Loucy (cell line): ENCODE measurements around the gene GNRH2.

Experiments
- CTCF ChIP-seq: fragments of 200-600 bp; sonication (generic); conservative IDR thresholded peaks from 2 replicates; pipeline ENCODE4 v1.5.1; 2014; ENCODE audit warnings: mild to moderate bottlenecking, antibody characterized with exemption, low read length
- EZH2phosphoT487 ChIP-seq: fragments of 200-600 bp; IDR thresholded peaks from 2 replicates; pipeline ENCODE4 v1.6.1; 2018; ENCODE audit warnings: antibody characterized with exemption, mild to moderate bottlenecking, moderate library complexity, borderline replicate concordance

GRCh38 chr20:3074812-3075211 lies 31.4 kb downstream of the GNRH2 start:
- no peak for TF ChIP-seq CTCF
- no peak for TF ChIP-seq EZH2phosphoT487
